Spleen (tissue), 7 donors: ENCODE results near the gene FAH.

Source experiments
- POLR2A ChIP-seq, 3 donors: fragments of 450-650 bp; IDR thresholded peaks; one replicate each; pipeline ENCODE4 v1.5.1; 2017; ENCODE audit warnings: antibody characterized with exemption in 3 of 3, mild to moderate bottlenecking in 1 of 3
- POLR2AphosphoS5 ChIP-seq, 3 donors: sonication (generic); formaldehyde crosslinking; IDR thresholded peaks; one replicate each; pipeline ENCODE4 v1.5.1; 2017; ENCODE audit warnings: antibody characterized with exemption in 3 of 3
- TF ChIP-seq, protein P1 (sequence below), 11 experiments: fragments of 200-600 bp in 7 of 11; fragments of 450-650 bp in 4 of 11; sonication (generic) in 4 of 11; IDR thresholded peaks in 8 of 11; conservative IDR thresholded peaks in 3 of 11; 1 replicate in 7 of 11; 2 replicates in 4 of 11; pipeline versions ENCODE4 v1.4.0 to v1.8.0; 2016 to 2021; ENCODE audit warnings: antibody characterized with exemption in 11 of 11, inconsistent platforms in 4 of 11, mild to moderate bottlenecking in 1 of 11
- donor health status: DM: no; HTN: no; CAD: no; lungs with moderate emphysema.
- donor health status: DM: no; HTN: no; CAD: no.
- donor health status: DM: no; HTN: no; CAD: no.

DNA sequence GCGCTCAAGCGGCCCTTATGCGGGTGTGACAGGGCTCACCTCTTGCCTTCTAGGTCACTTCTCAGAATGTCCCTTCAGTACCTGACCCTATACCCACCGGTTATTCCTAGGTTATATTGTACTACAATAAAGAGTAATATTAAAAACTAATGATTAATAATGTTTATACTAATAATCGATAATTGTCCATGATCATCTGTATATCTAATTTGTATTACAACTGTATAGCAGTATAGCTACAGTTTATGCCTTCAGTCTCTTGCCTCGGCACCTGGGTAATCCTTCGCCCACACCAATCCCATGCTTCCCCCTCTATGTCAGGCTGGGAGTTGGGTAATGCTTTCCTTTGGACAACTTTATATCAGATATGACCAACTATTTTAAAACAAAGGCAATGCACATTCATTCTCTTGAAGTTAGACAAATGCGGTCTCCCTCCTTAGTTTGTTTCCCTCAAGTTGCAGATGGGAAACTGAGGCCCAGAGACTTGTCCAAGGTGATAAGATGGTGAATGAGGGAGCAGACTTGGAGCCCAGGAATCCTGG is 3.4 kb downstream of the FAH start:
- TF ChIP-seq, protein P1, sequence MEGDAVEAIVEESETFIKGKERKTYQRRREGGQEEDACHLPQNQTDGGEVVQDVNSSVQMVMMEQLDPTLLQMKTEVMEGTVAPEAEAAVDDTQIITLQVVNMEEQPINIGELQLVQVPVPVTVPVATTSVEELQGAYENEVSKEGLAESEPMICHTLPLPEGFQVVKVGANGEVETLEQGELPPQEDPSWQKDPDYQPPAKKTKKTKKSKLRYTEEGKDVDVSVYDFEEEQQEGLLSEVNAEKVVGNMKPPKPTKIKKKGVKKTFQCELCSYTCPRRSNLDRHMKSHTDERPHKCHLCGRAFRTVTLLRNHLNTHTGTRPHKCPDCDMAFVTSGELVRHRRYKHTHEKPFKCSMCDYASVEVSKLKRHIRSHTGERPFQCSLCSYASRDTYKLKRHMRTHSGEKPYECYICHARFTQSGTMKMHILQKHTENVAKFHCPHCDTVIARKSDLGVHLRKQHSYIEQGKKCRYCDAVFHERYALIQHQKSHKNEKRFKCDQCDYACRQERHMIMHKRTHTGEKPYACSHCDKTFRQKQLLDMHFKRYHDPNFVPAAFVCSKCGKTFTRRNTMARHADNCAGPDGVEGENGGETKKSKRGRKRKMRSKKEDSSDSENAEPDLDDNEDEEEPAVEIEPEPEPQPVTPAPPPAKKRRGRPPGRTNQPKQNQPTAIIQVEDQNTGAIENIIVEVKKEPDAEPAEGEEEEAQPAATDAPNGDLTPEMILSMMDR (IDR thresholded peaks at IDR 0.05 in 8 of 11, conservative IDR thresholded peaks at IDR 0.05 in 3 of 11), result no peak
- TF ChIP-seq POLR2AphosphoS5 (IDR thresholded peaks at IDR 0.05) (no peak), POLR2A (IDR thresholded peaks at IDR 0.05) (no peak)
